GM23248 (cell line): Measurements from ENCODE around the gene EFNB2.

Experiments used
- EZH2 ChIP-seq: fragments of 200-600 bp; sonication (generic); IDR thresholded peaks from 2 replicates; pipeline ENCODE4 v1.6.1; 2018; ENCODE audit warnings: antibody characterized with exemption, mild to moderate bottlenecking; ENCODE audit not compliant: insufficient read depth, poor library complexity, severe bottlenecking
- EZH2phosphoT487 ChIP-seq: fragments of 200-600 bp; sonication (generic); IDR thresholded peaks from 2 replicates; pipeline ENCODE4 v1.6.1; 2018; ENCODE audit warnings: antibody characterized with exemption, moderate library complexity, mild to moderate bottlenecking, low read depth; ENCODE audit not compliant: insufficient read depth

- TF ChIP-seq EZH2 (no peak), EZH2phosphoT487 (no peak)
Measured at GRCh38 chr13:106532111-106532929, 3.1 kb downstream of the EFNB2 start.
